WI38 (cell line): ENCODE data around the gene CIROP.

Experiments
- H3K4me3 ChIP-seq: 2 replicates; pipeline ENCODE4 v1.5.1; 2011; ENCODE audit warnings: low read depth, mild to moderate bottlenecking, control low read depth, low read length
- CTCF ChIP-seq: IDR thresholded peaks from 2 replicates; pipeline ENCODE4 v1.5.1; 2012; ENCODE audit warnings: low read depth, mild to moderate bottlenecking, control low read depth, low read length

The CIROP gene

GRCh38 chr14:23052182-23052623 is 52.6 kb downstream of the CIROP start:
- TF ChIP-seq CTCF, result no peak
- no peak overlapping the region for H3K4me3 ChIP-seq

- no peak for TF ChIP-seq CTCF
- H3K4me3 ChIP-seq, result no peak overlapping the region
Measured at GRCh38 chr14:23051141-23052057, 53.4 kb downstream of the CIROP start.
